Spleen (tissue), 7 donors: ENCODE results near the gene ZBTB49.

Source experiments
- CTCF ChIP-seq, 11 experiments: fragments of 200-600 bp in 7 of 11; fragments of 450-650 bp in 4 of 11; sonication (generic) in 4 of 11; IDR thresholded peaks in 8 of 11; conservative IDR thresholded peaks in 3 of 11; 1 replicate in 7 of 11; 2 replicates in 4 of 11; pipeline versions ENCODE4 v1.4.0 to v1.8.0; 2016 to 2021; ENCODE audit warnings: antibody characterized with exemption in 11 of 11, inconsistent platforms in 4 of 11, mild to moderate bottlenecking in 1 of 11
- POLR2A ChIP-seq, 3 donors: fragments of 450-650 bp; IDR thresholded peaks; one replicate each; pipeline ENCODE4 v1.5.1; 2017; ENCODE audit warnings: antibody characterized with exemption in 3 of 3, mild to moderate bottlenecking in 1 of 3
- donor health status: DM: no; HTN: no; CAD: no; lungs with moderate emphysema.
- donor health status: DM: no; HTN: no; CAD: no.
- donor health status: DM: no; HTN: no; CAD: no.

- TF ChIP-seq CTCF (IDR thresholded peaks at IDR 0.05 in 8 of 11, conservative IDR thresholded peaks at IDR 0.05 in 3 of 11) = no peak
- TF ChIP-seq POLR2A (IDR thresholded peaks at IDR 0.05) = no peak
Observed at GRCh38 chr4:4328206-4328605, 38.2 kb downstream of the ZBTB49 start.
